ENCODE data around the gene G3BP2. TPM values are rescaled to one million over a fixed set of nuclear protein-coding genes. Genes with fewer than 3 reads are reported as not detected.

The G3BP2 gene
- total RNA-seq, 1 experiment from 2014 or later = 187 TPM

DNA sequence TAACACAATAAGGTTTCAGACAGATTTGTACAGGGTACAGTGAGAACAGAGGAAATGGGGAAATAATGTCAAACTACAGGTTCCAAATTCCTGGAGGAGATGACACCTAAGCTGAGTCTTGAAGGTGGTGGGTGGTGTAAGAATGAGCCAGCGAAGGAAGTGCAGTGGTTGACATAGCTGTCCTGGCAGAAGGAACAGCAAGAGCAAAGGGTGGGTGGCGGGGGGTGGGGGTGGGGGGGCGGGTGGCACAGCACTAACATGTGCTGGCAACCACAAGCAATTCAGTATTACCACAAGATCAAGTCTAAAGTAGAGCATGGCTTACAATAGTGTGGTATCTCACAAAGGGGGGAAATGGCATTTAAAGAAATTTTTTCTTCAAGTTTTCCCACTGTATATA is 13.1 kb upstream of the G3BP2 start:
- Mint-ChIP-seq H3K4me1 (ENCODE audit: low read depth, unreplicated experiment) (no peaks in the 10 kb centered on the region), H3K9me3 (ENCODE audit: unreplicated experiment) (no peaks in the 10 kb centered on the region), H3K4me3 (ENCODE audit: unreplicated experiment) (no peak overlapping the region), H3K27ac (ENCODE audit: unreplicated experiment) (no peak overlapping the region), H3K27me3 (ENCODE audit: insufficient read depth, unreplicated experiment) (no peaks in the 10 kb centered on the region), H3K36me3 (ENCODE audit: insufficient read depth, unreplicated experiment) (no peaks in the 10 kb centered on the region)
- CTCF ChIA-PET = no interaction called here
- H3K4me3 ChIP-seq (ENCODE audit: low read depth, low read length) = no peak overlapping the region
- no peaks in the 10 kb centered on the region for H3K4me1 ChIP-seq
- no peak for DNase-seq
- TF ChIP-seq, protein P1, sequence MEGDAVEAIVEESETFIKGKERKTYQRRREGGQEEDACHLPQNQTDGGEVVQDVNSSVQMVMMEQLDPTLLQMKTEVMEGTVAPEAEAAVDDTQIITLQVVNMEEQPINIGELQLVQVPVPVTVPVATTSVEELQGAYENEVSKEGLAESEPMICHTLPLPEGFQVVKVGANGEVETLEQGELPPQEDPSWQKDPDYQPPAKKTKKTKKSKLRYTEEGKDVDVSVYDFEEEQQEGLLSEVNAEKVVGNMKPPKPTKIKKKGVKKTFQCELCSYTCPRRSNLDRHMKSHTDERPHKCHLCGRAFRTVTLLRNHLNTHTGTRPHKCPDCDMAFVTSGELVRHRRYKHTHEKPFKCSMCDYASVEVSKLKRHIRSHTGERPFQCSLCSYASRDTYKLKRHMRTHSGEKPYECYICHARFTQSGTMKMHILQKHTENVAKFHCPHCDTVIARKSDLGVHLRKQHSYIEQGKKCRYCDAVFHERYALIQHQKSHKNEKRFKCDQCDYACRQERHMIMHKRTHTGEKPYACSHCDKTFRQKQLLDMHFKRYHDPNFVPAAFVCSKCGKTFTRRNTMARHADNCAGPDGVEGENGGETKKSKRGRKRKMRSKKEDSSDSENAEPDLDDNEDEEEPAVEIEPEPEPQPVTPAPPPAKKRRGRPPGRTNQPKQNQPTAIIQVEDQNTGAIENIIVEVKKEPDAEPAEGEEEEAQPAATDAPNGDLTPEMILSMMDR (IDR thresholded peaks at IDR 0.05; ENCODE audit: insufficient read depth in 1 of 2, low read depth in 1 of 2, low read length in 1 of 2, severe bottlenecking in 1 of 2, unreplicated experiment in 1 of 2) = no peak
- BruUV-seq (replicated peaks) = no TSS peak
- H3K9me3 ChIP-seq = no peaks in the 10 kb centered on the region; the same call in 1 of the 2 replicates
- POLR2A ChIA-PET = no interaction called here
- no peaks in the 10 kb centered on the region for H3K27me3 ChIP-seq (replicated peaks; ENCODE audit: control insufficient read depth, insufficient read depth, low read length)
- no peaks in the 10 kb centered on the region; the same call in 1 of the 2 replicates for H3K36me3 ChIP-seq (ENCODE audit: control insufficient read depth, insufficient read depth, low read length)
- intact Hi-C loops (cut with micrococcal nuclease; ENCODE audit: unreplicated experiment) = no loop called here

DNA sequence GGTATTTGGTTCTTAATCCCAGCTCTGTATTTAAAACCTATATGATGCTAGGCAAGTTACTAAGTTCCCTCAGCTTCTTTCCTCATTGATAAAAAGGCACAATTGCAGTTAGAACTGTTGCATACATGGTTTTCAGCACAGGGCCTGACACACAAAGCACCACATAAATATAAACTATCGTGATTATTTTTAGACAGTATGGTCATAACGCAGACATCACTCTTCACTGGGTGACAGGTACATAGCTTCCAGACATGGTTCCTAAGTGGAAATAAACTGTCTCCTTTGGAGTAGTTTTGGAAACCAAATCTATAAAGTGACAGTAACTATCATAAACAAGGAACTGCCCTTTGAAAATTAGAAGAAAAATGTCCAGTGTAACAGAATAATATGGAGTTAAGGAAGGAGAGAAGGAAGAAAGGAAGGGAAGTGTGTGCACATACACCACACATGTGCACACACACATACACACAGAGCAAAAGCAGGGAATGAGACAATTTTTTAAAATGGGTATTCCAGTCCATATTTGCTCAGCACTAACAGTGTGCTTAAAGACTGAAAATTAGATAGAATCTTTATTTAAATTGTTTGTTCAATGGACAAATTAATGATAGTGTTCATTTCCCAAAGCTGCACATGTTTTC is 12.5 kb upstream of the G3BP2 start:
- intact Hi-C loops (cut with micrococcal nuclease; ENCODE audit: unreplicated experiment) = no loop called here
- Mint-ChIP-seq H3K27me3 (ENCODE audit: insufficient read depth, unreplicated experiment) (no peaks in the 10 kb centered on the region), H3K36me3 (ENCODE audit: insufficient read depth, unreplicated experiment) (no peaks in the 10 kb centered on the region), H3K4me3 (ENCODE audit: unreplicated experiment) (no peak overlapping the region), H3K4me1 (ENCODE audit: low read depth, unreplicated experiment) (no peaks in the 10 kb centered on the region), H3K27ac (ENCODE audit: unreplicated experiment) (no peak overlapping the region), H3K9me3 (ENCODE audit: unreplicated experiment) (no peaks in the 10 kb centered on the region)
- no TSS peak for BruUV-seq (replicated peaks)
- TF ChIP-seq, protein P1 (IDR thresholded peaks at IDR 0.05; ENCODE audit: insufficient read depth in 1 of 2, low read depth in 1 of 2, low read length in 1 of 2, severe bottlenecking in 1 of 2, unreplicated experiment in 1 of 2) = no peak
- Histone ChIP-seq H3K36me3 (ENCODE audit: control insufficient read depth, insufficient read depth, low read length) (no peaks in the 10 kb centered on the region; the same call in 1 of the 2 replicates), H3K4me1 (no peaks in the 10 kb centered on the region), H3K9me3 (no peaks in the 10 kb centered on the region; the same call in 1 of the 2 replicates), H3K27me3 (replicated peaks; ENCODE audit: control insufficient read depth, insufficient read depth, low read length) (no peaks in the 10 kb centered on the region), H3K4me3 (ENCODE audit: low read depth, low read length) (no peak overlapping the region)
- no peak for DNase-seq
- POLR2A ChIA-PET = no interaction called here
- CTCF ChIA-PET = interaction anchor here (0.7 kb wide), 1 partner anchor 39 kb away, joined by 3 read pairs; the partner anchor contains the start of gene USO1

DNA sequence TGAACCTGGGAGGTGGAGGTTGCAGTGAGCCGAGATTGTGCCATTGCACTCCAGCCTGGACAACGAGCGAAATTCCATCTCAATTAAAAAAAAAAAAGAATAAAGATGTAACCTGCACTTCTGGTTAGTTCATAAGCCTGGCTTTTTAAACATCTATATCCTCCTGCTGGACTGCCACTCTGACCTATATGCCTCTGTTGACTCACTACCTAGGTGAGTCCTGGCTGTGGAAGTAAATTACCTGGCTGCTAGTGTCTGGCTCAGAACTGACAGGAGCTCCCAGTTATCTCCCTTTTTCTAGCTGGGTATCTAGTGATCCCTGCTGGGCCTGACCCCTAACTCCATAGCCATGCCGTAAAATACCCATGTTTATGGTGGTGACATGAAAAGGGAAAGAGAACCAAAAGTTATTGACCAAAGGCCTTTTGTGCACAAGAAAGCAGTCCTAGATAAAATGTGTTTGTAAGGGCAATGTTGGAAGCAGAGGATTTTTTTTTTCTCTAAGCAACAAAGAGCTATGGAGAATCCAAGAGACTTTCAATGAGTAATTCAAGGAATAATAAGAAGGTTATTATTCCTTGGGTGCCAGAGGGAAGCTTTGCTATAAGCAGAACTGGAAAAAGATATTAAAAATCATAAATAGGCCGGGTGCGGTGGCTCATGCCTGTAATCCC is 10.4 kb upstream of the G3BP2 start:
- CTCF ChIA-PET = no interaction called here
- Histone ChIP-seq H3K36me3 (ENCODE audit: control insufficient read depth, insufficient read depth, low read length) (no peaks in the 10 kb centered on the region), H3K4me1 (no peaks in the 10 kb centered on the region), H3K9me3 (no peaks in the 10 kb centered on the region; the same call in 1 of the 2 replicates), H3K27me3 (replicated peaks; ENCODE audit: control insufficient read depth, insufficient read depth, low read length) (no peaks in the 10 kb centered on the region), H3K4me3 (ENCODE audit: low read depth, low read length) (no peak overlapping the region)
- Mint-ChIP-seq H3K27me3 (ENCODE audit: insufficient read depth, unreplicated experiment) (no peaks in the 10 kb centered on the region), H3K27ac (ENCODE audit: unreplicated experiment) (no peak overlapping the region), H3K36me3 (ENCODE audit: insufficient read depth, unreplicated experiment) (no peaks in the 10 kb centered on the region), H3K4me3 (ENCODE audit: unreplicated experiment) (no peak overlapping the region), H3K9me3 (ENCODE audit: unreplicated experiment) (no peaks in the 10 kb centered on the region), H3K4me1 (ENCODE audit: low read depth, unreplicated experiment) (no peaks in the 10 kb centered on the region)
- BruUV-seq (replicated peaks) = no TSS peak
- POLR2A ChIA-PET = interaction anchor here (0.6 kb wide), 1 partner anchor 164 kb away, joined by 3 read pairs; no protein-coding TSS in a partner anchor
- no peak for DNase-seq
- intact Hi-C loops (cut with micrococcal nuclease; ENCODE audit: unreplicated experiment) = no loop called here
- TF ChIP-seq, protein P1 (IDR thresholded peaks at IDR 0.05; ENCODE audit: insufficient read depth in 1 of 2, low read depth in 1 of 2, low read length in 1 of 2, severe bottlenecking in 1 of 2, unreplicated experiment in 1 of 2) = no peak

Measured in Caco-2 (cell line).